Measurements from ENCODE around the gene GCH1.

- TF ChIP-seq GATA2 (IDR thresholded peaks at IDR 0.05; ENCODE audit: low read depth, low read length) (no peak), GATA3 (IDR thresholded peaks at IDR 0.05; ENCODE audit: low read depth, low read length) (no peak)
Observed at GRCh38 chr14:54919330-54919729, 16.7 kb upstream of the GCH1 start.
